ENCODE results near the gene ARMH4. TPM values are rescaled to one million over a fixed set of nuclear protein-coding genes. Genes with fewer than 3 reads are reported as not detected.

Gene ARMH4
- total RNA-seq, 4 donors from 2014 or later, result 2.1 to 6.6 (median 3.3) TPM

GRCh38 chr14:57961786-57962060 is 190.3 kb downstream of the ARMH4 start:
- no peak for TF ChIP-seq CTCF (IDR thresholded peaks at IDR 0.05; ENCODE audit: low read depth)

GRCh38 chr14:57960946-57961785 is 190.8 kb downstream of the ARMH4 start:
- no peak for TF ChIP-seq CTCF (IDR thresholded peaks at IDR 0.05; ENCODE audit: low read depth)

GRCh38 chr14:57957441-57957840 is 194.6 kb downstream of the ARMH4 start:
- TF ChIP-seq CTCF (IDR thresholded peaks at IDR 0.05; ENCODE audit: low read depth), result no peak

Small RNAs within 50 kb of the gene (small RNA-seq; reads per million reads assigned to genes)
- not detected for gene RN7SL598P

Other genes with a start within 250 kb of the ARMH4 start
- 100 to 1,000 TPM in 1 of 4 donors, 10 to 100 TPM in 3; 63.2 to 102 (median 66.1) TPM for gene ACTR10, start 47.9 kb upstream of the ARMH4 start, total RNA-seq
- gene PSMA3, start 92.6 kb upstream of the ARMH4 start, total RNA-seq, result 100 to 1,000 TPM in 1 of 4 donors, 10 to 100 TPM in 3; 92.3 to 212 (median 95.7) TPM
- gene ARID4A, start 146.3 kb upstream of the ARMH4 start, total RNA-seq, result 10 to 100 TPM; 34.9 to 40.5 (median 39.7) TPM
- gene TOMM20L, start 243.7 kb upstream of the ARMH4 start, total RNA-seq, result 1 to 10 TPM in 1 of 4 donors, not detected in 3; 2.6 TPM